Activated CD4-positive, alpha-beta T cell treated with anti-CD3 and anti-CD28 coated beads, Interleukin-2, amount 50 U/mL, for 1 hour (primary cell): ENCODE results near the gene KDELR3.

ENCODE experiments used
- DNase-seq: peaks from one replicate; pipeline ENCODE4 v3.0.0-alpha.2; 2020

Gene KDELR3

GRCh38 chr22:38440747-38441350 lies 27.0 kb upstream of the KDELR3 start:
- DNase-seq, result no peak

GRCh38 chr22:38441620-38442287 lies 26.1 kb upstream of the KDELR3 start:
- DNase-seq, result no peak

GRCh38 chr22:38442967-38443627 lies 24.8 kb upstream of the KDELR3 start:
- DNase-seq, result no peak

- DNase-seq, result no peak
Observed at GRCh38 chr22:38443628-38444521, 24.0 kb upstream of the KDELR3 start.

GRCh38 chr22:38444783-38445182 lies 23.1 kb upstream of the KDELR3 start:
- no peak for DNase-seq

GRCh38 chr22:38446018-38446601 lies 21.8 kb upstream of the KDELR3 start:
- no peak for DNase-seq

- no peak for DNase-seq
Observed at GRCh38 chr22:38448945-38449745, 18.8 kb upstream of the KDELR3 start.

GRCh38 chr22:38449776-38450175 lies 18.1 kb upstream of the KDELR3 start:
- DNase-seq, result no peak

- DNase-seq, result no peak
Observed at GRCh38 chr22:38450234-38450797, 17.6 kb upstream of the KDELR3 start.

GRCh38 chr22:38451404-38451803 lies 16.5 kb upstream of the KDELR3 start:
- no peak for DNase-seq

- no peak for DNase-seq
Observed at GRCh38 chr22:38451864-38452263, 16.0 kb upstream of the KDELR3 start.

GRCh38 chr22:38452373-38453065 lies 15.4 kb upstream of the KDELR3 start:
- DNase-seq, result no peak

- no peak for DNase-seq
Observed at GRCh38 chr22:38453066-38453672, 14.7 kb upstream of the KDELR3 start.

GRCh38 chr22:38453996-38454352 lies 13.9 kb upstream of the KDELR3 start:
- DNase-seq, result no peak

GRCh38 chr22:38454353-38455075 lies 13.4 kb upstream of the KDELR3 start:
- peak; percentile 13 for DNase-seq

- no peak for DNase-seq
Observed at GRCh38 chr22:38455076-38455529, 12.8 kb upstream of the KDELR3 start, which contains the start of gene KCNJ4. Gene KCNJ4 (minus strand): TSS chr22:38455199. CDS start chr22:38428132, 27,067 bp downstream.

- DNase-seq, result peak; percentile 13
Observed at GRCh38 chr22:38455530-38456271, 12.2 kb upstream of the KDELR3 start.

GRCh38 chr22:38456272-38456835 lies 11.5 kb upstream of the KDELR3 start:
- no peak for DNase-seq
